ENCODE measurements around the gene CD8A.

The CD8A gene

GRCh38 chr2:86781363-86781762 lies 9.3 kb downstream of the CD8A start:
- in situ Hi-C loops (cut with HindIII; ENCODE audit: low sequenced_read_pairs), result no loop called here

- in situ Hi-C loops (cut with HindIII; ENCODE audit: low sequenced_read_pairs), result no loop called here
These were observed 10.7 kb downstream of the CD8A start for GRCh38 chr2:86779971-86780370.

- in situ Hi-C loops (cut with HindIII; ENCODE audit: low sequenced_read_pairs), result no loop called here
These were observed 11.8 kb downstream of the CD8A start for GRCh38 chr2:86778957-86779356.

DNA sequence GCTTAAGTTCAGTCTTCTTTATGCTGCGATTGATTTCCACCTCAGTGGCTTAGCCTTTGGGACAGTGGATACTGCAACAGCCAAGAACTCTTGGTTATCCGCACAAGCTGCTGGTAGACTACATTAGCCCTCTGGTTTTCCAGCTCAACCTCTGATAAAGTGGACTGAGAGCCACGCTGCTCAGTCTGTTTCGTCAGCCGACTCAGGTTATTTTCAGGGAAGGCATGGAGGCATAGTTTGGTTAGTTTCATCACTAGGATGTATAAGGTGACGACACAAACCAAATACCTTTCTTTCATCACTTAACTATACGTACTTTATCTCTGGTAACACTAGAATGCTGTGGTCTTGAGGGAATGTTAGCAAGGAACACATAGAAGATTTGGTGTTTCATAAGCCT lies 14.2 kb downstream of the CD8A start:
- in situ Hi-C loops (cut with HindIII; ENCODE audit: low sequenced_read_pairs), result no loop called here

DNA sequence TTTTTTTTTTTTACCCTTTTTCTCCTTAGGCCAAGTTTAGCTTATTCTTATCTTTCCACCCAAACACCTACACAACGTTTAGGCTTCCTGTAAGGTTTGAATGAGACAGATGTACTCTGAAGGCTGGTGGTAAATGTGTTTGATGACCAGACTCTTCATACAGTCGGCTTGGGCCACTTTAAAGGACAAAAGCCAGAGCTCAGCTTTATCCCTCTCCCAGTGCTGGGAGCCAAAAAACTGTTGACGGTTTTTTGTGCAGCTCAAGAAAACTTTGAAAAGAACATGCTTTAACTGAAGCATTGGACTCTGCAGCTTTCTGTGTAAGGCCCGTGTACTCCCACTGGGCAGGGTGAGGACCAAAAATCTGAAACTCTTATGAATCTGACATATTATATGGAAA lies 15.4 kb downstream of the CD8A start:
- in situ Hi-C loops (cut with HindIII; ENCODE audit: low sequenced_read_pairs), result no loop called here

- in situ Hi-C loops (cut with HindIII; ENCODE audit: low sequenced_read_pairs), result no loop called here
These were observed 15.9 kb downstream of the CD8A start for GRCh38 chr2:86774862-86775261.

DNA sequence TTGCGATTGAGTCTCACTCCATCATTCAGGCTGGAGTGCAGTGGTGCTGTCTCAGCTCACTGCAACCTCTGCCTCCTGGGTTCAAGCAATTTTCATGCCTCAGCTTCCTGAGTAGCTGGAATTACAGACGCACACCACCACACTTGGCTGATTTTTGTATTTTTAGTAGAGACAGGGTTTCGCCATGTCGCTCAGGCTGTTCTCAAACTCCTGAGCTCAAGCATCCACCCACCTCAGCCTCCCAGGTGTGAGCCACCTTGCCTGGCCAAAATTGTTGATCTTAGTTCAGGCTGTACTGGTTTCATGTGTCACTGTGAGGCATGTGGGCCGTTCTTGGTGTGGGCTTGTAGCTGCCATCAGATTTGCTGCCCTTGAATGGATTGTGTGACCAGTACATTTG lies 18.1 kb downstream of the CD8A start:
- in situ Hi-C loops (cut with HindIII; ENCODE audit: low sequenced_read_pairs), result no loop called here

- in situ Hi-C loops (cut with HindIII; ENCODE audit: low sequenced_read_pairs), result no loop called here
These were observed 19.9 kb downstream of the CD8A start for GRCh38 chr2:86770816-86771301.

- in situ Hi-C loops (cut with HindIII; ENCODE audit: low sequenced_read_pairs), result no loop called here
These were observed 20.9 kb downstream of the CD8A start for GRCh38 chr2:86769838-86770237.

GRCh38 chr2:86768189-86768949 lies 22.3 kb downstream of the CD8A start:
- in situ Hi-C loops (cut with HindIII; ENCODE audit: low sequenced_read_pairs), result no loop called here

GRCh38 chr2:86765310-86765695 lies 25.4 kb downstream of the CD8A start:
- in situ Hi-C loops (cut with HindIII; ENCODE audit: low sequenced_read_pairs), result no loop called here

- in situ Hi-C loops (cut with HindIII; ENCODE audit: low sequenced_read_pairs), result no loop called here
These were observed 25.9 kb downstream of the CD8A start for GRCh38 chr2:86764661-86765309.

DNA sequence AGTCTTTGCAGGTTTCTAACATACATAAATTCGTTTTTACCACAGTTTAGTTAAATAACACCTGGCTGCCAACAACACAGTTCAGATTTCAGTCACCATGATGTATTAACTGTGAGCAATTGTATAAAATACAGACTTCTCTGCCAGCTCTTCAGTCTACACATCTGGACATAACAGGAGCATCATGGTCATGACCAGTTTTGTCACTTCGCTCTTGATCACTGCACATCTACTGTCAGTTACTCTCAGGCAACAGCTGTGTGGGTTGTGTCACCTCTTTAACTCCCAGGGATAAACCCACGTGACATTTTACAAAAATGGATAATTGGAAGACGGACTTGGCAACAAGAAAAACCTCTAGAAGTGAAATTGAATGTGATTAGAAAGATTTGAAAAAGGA lies 30.3 kb downstream of the CD8A start:
- in situ Hi-C loops (cut with HindIII; ENCODE audit: low sequenced_read_pairs), result no loop called here

DNA sequence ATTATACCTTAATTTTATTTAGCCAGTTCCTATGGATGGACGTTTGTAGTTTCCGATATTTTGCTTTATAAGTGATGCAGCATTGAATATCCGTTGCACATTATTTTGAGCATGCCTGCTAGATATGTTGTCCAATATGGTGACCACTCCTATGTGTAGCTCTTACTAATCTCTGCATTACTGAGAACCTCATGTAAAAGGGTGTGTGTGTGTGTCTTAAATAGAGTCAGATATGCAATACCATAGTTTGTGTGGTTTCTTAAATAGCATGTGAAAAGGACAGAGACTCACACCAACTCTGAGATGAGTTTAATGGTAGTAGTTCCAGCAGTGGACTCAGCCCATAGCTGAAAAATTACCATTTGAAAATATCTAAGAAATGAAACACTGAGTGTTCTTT lies 32.3 kb downstream of the CD8A start:
- in situ Hi-C loops (cut with HindIII; ENCODE audit: low sequenced_read_pairs), result no loop called here

DNA sequence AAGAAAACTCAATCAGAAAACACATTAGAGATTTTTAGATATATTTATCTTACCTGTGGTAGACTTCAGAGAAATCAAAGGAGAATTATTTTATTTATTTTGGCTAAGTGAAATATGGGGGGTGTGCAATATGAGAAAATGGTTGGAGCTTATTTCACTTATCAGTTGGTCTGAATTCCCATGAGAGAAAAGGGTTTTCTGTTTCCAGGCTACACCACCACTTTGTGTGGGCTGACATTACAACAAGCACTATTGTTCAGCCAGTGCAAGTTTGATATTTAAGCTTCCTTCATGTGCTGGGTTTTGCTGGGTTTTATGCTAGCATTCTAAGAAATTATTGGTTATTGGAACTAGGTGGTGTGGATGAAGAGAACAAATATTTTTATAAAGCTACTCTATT lies 37.1 kb downstream of the CD8A start:
- in situ Hi-C loops (cut with HindIII; ENCODE audit: low sequenced_read_pairs), result no loop called here

DNA sequence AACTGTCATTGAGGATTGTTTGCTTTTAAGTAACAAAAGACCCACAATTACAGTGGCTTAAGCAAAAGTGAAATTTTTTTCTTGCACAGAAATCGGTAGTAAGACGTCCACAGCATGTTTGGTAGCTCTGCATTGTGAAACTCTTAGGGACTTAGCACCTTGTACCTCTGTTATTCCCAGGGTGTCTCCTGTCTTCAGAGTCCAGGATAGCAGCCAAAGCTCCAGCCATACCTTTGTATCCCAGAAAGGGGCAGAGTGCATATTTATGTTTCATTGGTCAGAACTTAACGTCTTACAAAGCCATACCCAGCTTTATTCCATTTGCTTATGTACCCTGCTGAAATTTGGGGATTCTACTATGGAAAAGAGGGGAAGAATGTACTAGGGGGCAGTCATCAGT lies 37.8 kb downstream of the CD8A start:
- in situ Hi-C loops (cut with HindIII; ENCODE audit: low sequenced_read_pairs), result no loop called here

DNA sequence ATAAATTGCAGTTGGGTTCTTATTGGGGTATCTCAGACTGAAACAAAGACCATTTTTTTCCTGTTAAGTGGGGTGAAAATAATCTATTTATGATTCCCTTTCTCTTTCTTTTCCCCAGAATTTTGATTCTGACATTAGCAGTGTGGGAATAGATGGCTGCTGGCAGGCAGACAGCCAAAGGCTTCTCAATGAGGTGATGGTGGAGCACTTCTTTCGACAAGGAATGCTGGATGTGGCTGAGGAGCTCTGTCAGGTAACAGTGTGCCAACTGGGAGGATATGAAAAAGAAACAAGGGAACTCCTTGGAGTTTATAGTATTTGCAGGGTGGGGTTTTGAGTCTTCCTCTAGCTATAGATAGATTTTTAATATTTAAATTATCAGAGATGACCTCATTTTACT lies 38.9 kb downstream of the CD8A start:
- in situ Hi-C loops (cut with HindIII; ENCODE audit: low sequenced_read_pairs), result no loop called here

DNA sequence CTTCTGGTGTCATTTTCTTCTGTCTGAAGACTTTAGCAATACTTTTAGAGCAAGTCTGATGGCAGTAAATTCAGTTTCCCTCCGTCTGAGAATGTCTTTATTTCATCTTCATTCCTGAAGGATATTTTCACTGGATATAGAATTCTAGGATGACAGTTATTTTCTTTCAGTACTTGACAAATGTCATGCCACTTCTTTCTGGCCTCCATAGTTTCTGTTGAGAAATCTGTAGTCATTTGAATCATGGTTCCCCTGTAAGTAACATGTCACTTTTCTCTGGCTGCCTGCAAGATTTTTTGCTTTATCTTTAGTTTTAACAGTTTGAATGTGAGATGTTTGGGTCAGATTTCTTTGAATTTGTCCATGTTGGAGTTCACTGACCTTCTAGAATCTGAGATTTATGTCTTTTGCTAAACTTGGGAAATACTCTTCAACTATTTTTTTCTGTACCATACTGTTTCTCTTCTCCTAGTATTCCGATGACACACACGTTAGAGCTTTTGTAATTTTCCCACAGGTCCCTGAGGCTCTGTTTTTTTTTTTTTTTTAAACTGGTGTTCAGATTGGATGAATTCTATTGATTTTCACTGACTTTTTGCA lies 40.4 kb downstream of the CD8A start:
- in situ Hi-C loops (cut with HindIII; ENCODE audit: low sequenced_read_pairs), result no loop called here

DNA sequence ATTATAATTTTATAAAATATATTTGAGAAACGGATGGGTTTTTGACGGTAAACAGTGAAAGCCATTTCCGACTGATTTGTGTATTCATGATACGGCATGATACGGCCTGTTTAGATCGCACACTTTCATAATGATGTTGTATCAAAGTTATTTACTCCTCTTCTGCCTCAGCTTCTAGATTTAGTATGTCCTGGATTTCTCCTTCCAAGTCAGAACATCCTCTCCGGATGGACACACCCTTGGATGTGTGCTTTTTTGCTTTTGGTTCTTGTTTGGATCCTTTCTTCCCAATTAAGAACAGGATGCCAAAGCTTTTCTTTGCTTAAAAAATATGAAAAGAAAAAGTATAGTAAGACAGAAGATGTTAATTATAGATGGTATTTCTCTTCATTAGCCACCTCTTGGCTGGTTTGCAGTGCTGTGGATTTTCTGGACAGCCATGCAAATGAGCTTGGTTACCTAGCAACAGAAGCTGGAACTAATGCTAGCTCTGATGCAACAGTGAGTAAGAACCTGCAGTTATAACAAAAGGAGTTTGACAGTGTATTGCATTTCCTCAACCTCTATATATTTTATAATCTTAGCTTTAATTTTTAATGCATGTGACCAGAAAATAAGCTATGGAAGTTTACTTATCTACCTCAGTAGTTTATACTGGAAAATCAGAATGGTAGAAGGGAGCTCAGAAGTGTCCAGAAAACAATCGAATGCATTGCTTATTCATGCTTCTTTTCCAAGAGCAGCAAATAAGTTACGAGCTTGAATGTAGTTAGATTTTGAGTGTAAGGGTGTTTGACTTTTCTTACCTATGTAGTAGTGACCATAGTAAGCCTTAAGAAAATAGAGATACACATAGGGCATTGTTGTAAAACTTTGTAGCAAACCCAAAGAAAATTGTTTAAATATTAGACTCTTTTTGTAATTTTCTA lies 42.7 kb downstream of the CD8A start:
- in situ Hi-C loops (cut with HindIII; ENCODE audit: low sequenced_read_pairs), result no loop called here

- in situ Hi-C loops (cut with HindIII; ENCODE audit: low sequenced_read_pairs), result no loop called here
These were observed 43.8 kb downstream of the CD8A start for GRCh38 chr2:86746939-86747338.

- in situ Hi-C loops (cut with HindIII; ENCODE audit: low sequenced_read_pairs), result no loop called here
These were observed 46.6 kb downstream of the CD8A start for GRCh38 chr2:86744152-86744551.

Data from DLD1 (cell line).